Subcutaneous adipose tissue (tissue), 4 donors: ENCODE results near the gene EIF2B1. TPM values are rescaled to one million over a fixed set of nuclear protein-coding genes. Genes with fewer than 3 reads are reported as not detected.

Experiments
- total RNA-seq, 4 donors: library from RNA; depleted of rRNA; stranded (reverse); fragments of >200 nt; gene quantifications; one replicate each; pipeline ENCODE4 v1.1.0, GENCODE V29; 2016
- TF ChIP-seq, protein P1 (sequence below): fragments of 450-650 bp; IDR thresholded peaks from one replicate; pipeline ENCODE4 v1.5.1; 2016; ENCODE audit warnings: low read depth, mild to moderate bottlenecking, control low read depth, antibody characterized with exemption, moderate library complexity

The EIF2B1 gene
- total RNA-seq, 4 donors from 2014 or later = 57.6 to 94.5 (median 70.4) TPM

DNA sequence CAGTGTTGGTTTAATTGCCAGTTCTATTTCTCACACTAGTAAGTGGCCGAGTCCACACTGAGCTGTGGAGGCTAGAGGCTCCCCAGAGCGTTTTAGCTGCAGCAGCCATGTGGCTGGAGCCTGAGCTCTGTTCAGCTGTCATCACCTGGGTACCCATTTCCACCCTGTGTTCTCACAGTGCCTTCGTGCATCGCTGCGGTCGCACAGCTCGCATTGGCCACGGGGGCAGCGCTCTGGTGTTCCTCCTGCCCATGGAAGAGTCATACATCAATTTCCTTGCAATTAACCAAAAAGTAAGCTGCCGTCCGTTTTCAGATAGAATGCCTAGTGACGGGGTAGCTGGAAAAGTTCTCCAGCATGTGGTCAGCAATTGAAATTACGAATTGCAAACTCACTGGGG, 15.9 kb downstream of the EIF2B1 start:
- TF ChIP-seq, protein P1, sequence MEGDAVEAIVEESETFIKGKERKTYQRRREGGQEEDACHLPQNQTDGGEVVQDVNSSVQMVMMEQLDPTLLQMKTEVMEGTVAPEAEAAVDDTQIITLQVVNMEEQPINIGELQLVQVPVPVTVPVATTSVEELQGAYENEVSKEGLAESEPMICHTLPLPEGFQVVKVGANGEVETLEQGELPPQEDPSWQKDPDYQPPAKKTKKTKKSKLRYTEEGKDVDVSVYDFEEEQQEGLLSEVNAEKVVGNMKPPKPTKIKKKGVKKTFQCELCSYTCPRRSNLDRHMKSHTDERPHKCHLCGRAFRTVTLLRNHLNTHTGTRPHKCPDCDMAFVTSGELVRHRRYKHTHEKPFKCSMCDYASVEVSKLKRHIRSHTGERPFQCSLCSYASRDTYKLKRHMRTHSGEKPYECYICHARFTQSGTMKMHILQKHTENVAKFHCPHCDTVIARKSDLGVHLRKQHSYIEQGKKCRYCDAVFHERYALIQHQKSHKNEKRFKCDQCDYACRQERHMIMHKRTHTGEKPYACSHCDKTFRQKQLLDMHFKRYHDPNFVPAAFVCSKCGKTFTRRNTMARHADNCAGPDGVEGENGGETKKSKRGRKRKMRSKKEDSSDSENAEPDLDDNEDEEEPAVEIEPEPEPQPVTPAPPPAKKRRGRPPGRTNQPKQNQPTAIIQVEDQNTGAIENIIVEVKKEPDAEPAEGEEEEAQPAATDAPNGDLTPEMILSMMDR = no peak

DNA sequence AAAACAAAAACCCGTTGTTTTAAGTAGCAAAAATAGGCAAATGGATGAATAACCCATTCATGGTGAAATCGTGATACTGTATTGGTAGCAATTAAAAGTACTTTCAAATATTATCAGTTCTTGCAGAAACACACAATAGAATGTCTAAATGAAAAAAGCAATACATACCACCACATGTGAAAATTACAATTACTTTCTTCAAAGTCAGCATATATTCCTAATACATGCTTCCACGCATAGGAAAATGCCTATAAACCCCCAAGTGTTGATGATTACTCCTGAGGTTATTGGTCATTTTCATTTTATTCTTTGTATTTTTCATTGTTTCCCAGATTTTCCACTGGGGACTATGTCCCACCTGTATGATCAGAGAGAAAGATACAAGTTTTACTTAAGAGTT, 16.3 kb downstream of the EIF2B1 start:
- TF ChIP-seq, protein P1 = no peak

DNA sequence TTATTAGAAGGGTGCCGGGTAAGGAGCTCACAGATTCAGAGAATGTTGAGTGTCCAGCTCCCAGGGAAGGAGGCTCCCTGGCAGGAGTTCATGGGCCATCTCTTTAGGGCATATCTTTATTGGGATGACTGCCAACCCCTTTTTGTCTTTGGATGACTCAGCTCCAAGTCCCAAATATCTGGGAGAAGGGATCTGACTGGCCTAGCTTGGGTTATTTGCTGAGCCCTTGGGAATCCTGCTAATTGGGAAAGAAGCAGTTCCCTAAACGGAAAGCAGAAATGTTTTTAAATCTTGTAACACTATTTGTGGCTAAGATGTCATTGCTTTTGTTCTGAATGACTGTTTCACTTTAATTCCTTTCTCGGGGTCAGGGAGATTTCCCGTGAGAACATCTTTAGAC, 19.0 kb downstream of the EIF2B1 start:
- TF ChIP-seq, protein P1 = no peak

DNA sequence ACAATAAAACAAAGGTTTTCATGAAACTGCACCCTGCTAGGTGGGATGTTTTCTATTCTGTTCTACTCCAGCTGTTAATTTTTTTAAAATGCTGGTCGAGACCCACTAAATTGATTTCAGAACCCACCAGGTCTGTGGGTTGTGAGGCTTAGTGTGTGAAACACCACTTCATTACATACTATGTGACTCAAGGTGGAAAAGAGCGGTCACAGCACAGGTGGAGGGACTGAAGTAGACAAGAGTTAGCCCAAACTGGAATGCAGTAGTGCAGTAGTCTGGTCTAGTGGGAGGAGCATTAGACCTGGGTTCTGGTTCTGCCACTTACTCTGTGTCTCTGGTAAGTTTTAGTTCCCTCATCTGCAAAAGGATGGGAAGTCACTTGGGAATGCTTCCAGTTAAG, 19.4 kb downstream of the EIF2B1 start:
- TF ChIP-seq, protein P1 = no peak

DNA sequence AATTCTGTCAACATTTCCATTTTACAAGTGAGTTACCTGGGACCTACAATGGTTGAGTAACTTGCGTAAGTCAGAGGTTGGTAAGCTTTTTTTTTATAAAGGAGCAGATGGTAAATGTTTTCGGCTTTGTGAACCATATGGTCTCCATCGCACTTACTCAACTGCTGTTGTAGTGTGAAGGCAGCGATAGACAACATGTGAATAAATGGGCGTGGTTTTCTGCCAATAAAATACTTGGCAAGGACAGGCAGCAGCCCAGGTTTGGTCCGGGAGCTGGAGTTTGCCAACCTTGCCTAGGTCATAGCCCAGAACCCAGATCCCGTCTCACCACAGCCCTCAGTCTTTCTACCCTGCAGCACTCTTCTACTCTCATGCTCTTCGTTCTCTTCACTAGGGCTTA, 25.3 kb downstream of the EIF2B1 start:
- TF ChIP-seq, protein P1 = no peak

DNA sequence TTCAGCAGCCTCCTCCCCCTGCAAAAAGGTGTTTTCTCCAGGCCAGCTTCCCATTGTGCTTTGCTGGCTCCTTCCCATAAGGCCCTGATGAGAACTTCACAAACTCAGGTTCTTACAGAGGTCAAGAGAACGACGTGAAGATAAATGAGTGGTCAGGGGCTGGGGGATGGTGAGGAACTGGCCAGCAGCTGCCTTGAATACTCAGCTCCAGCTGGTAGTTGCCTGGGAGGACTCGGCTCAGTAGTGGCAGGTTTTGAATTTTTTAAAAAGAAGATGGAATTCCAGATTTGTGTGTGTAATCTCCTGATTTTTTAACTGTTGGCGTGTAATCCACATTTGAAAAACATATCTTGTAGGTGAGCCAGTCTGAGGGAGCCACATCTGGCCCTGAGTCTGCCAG, 25.7 kb downstream of the EIF2B1 start:
- TF ChIP-seq, protein P1 = no peak

DNA sequence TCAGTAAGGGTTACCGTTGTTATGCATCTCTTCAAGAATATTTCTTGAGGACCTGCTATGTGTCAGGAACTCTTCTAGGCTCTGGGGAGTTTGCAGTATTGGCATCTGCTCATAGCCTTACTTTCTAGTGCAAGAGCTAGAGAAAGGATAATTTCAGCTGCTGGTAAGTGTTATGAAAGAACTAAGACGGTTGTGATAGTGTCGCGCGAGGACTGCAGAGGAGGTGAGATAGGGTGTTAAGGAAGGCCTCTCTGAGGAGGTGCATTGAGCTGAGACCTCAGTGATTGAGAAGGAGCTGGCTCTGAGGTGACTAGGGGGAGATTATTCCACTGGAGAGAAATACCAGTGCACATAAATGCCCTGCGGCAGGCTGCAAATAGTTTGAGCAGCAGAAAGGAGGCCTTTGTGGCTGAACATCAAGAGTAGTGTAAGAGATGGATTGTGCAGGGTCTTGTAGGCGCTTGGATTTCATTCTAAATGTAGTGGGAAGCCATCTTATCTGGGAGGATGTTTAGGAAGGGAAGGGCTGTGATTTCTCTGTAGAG, 30.8 kb downstream of the EIF2B1 start:
- TF ChIP-seq, protein P1 = no peak
